UCSD-AML1 (cell line): ENCODE measurements around the gene BCL2.

Experiments
- DNase-seq: peaks from one replicate; lab custom pipeline; 2025; ENCODE audit not compliant: unreplicated experiment; lab: John Stamatoyannopoulos, UW

Gene BCL2

GRCh38 chr18:63311118-63312018 is 8.2 kb downstream of the BCL2 start:
- DNase-seq, result no peak

- no peak for DNase-seq
Observed at GRCh38 chr18:63309422-63309821, 10.1 kb downstream of the BCL2 start.

- DNase-seq, result no peak
Observed at GRCh38 chr18:63307551-63308200, 11.9 kb downstream of the BCL2 start.

- no peak for DNase-seq
Observed at GRCh38 chr18:63306819-63307550, 12.6 kb downstream of the BCL2 start.

GRCh38 chr18:63306249-63306648 is 13.3 kb downstream of the BCL2 start:
- DNase-seq, result no peak

- no peak for DNase-seq
Observed at GRCh38 chr18:63303547-63303946, 16.0 kb downstream of the BCL2 start.

GRCh38 chr18:63302636-63303405 is 16.7 kb downstream of the BCL2 start:
- DNase-seq, result no peak

- DNase-seq, result no peak
Observed at GRCh38 chr18:63302220-63302619, 17.3 kb downstream of the BCL2 start.

- no peak for DNase-seq
Observed at GRCh38 chr18:63301434-63301833, 18.1 kb downstream of the BCL2 start.

- no peak for DNase-seq
Observed at GRCh38 chr18:63299837-63300745, 19.5 kb downstream of the BCL2 start.

GRCh38 chr18:63298400-63299365 is 20.9 kb downstream of the BCL2 start:
- DNase-seq, result peak; percentile 37

- no peak for DNase-seq
Observed at GRCh38 chr18:63297687-63298399, 21.7 kb downstream of the BCL2 start.

- no peak for DNase-seq
Observed at GRCh38 chr18:63293935-63294334, 25.6 kb downstream of the BCL2 start.

GRCh38 chr18:63292831-63293683 is 26.5 kb downstream of the BCL2 start:
- no peak for DNase-seq

GRCh38 chr18:63291278-63291677 is 28.3 kb downstream of the BCL2 start:
- DNase-seq, result no peak

- no peak for DNase-seq
Observed at GRCh38 chr18:63290821-63291200, 28.8 kb downstream of the BCL2 start.

GRCh38 chr18:63290166-63290820 is 29.3 kb downstream of the BCL2 start:
- no peak for DNase-seq
